Activated T-cell treated with anti-CD3 and anti-CD28 coated beads for 48 hours (primary cell): ENCODE data around the gene ZNF227.
"Not testable (repeated sequence)": the region's sequence is repeated elsewhere in the genome, so short reads cannot be mapped to it uniquely, and the experiment has no call there.

Experiments used
- DNase-seq: peaks from one replicate; pipeline ENCODE4 v3.0.0-alpha.2; 2020; ENCODE audit warnings: low read depth

Gene ZNF227

DNA sequence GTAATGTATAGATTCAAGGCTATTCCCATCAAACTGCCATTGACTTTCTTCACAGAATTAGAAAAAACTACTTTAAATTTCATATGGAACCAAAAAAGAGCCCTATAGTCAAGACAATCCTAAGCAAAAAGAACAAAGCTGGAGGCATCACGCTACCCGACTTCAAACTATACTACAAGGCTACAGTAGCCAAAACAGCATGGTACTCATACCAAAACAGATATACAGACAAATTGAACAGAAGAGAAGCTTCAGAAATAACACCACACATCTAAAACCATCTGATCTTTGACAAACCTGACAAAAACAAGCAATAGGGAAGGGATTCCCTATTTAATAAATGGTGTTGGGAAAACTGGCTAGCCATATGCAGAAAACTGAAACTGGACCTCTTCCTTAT, 40.0 kb downstream of the ZNF227 start:
- DNase-seq: not testable (repeated sequence)

DNA sequence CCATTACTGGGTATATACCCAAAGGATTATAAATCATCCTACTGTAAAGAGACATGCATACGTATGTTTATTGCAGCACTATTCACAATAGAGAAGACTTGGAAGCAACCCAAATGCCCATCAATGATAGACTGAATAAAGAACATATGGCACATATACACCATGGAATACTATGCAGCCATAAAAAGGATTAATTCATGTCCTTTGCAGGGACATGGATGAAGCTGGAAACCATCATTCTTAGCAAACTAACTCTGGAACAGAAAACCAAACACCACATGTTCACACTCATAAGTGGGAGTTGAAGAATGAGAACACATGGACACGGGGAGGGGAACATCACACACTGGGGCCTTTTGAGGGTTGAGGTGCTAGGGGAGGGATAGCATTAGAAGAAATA, 41.1 kb downstream of the ZNF227 start:
- not testable (repeated sequence) for DNase-seq

DNA sequence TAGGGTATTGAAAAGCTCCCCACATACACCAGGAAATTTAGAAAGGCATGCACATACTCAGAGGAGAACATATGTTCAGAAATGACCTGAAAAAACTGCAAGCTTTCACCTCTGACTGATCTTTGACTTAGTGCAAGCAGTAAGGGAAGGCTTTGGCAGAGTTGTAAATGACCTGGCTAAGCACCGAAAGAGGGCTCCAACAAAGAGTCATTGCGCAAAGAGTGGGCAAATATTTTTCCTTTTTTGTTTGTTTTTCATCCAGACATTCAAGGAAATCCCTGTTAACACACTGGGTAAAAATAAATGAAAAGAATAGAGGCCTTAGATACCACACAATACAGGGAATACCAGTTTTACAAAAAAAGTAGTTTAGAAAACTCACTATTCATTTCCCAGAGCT, 42.2 kb downstream of the ZNF227 start:
- no peak for DNase-seq

DNA sequence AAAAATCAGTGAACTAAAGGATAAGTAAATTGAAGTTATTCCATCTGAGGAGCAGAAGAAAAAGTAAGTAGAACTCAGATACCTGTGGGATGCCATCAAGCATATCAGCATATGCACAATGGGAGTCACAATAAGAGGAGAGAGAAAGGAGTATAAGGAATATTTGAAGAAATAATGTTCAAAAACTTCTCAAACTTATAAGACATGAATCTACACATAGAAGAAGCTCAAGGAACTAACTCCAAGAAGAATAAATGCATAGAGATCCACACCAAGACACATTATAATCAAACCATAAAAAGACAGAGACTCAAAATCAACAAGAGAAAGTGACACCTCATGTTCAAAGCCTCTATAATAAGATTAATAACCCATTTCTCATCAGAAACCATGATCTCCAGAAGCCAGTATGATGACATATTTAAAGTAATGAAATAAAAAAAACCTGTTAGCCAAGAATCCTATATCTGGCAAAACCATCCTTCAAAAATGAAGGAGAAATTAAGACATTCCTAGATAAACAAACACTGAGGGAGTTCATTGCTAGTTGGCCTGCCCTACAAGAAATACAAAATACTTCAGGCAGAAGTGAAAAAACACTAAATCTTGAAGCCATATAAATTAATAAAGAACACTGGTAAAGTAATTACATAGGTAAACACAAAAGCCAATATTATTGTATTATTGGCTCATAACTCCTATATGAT, 43.5 kb downstream of the ZNF227 start:
- no peak for DNase-seq

DNA sequence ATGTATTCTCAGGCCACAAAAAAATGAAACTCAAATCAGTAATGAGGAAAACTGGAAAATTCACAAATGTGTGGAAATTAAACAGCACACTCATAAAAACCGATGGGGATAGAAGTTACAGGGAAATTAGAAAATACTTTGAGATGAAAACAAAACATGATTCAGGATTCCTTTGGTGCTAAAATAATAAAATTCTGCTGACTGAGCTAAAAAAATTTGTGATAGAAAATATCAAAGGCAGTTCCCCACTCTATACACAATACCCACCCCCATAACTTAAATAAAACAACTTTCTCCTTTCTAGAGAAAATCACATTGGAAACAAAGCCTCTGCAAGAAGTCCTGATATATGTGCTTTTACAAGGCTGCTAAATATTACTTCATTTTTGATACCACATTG, 45.8 kb downstream of the ZNF227 start:
- DNase-seq: no peak

DNA sequence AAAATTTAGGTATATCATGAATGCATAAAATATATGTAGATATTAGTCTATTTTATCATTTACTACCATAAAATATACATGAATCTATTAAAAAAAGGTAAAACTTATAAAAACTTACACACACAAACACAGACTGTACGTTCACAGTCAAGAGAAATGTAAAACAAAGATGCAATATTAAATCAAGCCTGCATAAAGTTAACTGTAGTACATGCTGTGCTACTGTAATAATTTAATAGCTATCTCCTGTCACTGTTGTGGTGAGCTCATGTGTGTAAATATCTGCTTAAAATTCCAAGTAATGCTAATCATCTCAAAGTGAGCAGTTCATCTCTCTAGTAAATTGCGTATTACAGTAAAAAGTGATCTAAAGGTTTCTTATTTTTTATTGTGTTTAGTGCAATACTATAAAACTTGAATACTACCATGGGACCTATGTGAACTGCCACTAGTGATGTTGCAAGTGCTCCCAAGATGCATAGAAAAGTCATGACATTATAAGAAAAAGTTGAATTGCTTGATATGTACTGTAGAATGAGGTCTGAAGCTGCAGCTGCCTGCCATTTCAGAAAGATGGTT, 46.6 kb downstream of the ZNF227 start:
- no peak for DNase-seq

DNA sequence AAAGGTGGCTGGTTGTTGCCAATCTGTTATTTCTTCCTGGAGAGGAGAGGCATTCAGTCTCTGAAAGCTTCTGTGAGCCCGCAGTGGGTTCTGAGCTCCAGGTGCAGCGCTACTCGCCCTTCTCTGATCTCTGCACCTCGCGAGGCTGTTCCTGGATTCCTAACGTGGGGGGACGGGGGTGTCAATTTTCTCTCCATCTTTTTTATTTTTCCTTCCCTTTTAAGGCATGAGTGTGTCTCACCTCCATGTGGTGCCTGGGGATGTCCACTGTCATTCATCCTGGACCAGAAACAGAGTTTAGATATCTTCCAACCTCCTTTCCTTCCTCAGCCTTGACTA, 48.0 kb downstream of the ZNF227 start:
- DNase-seq: no peak

DNA sequence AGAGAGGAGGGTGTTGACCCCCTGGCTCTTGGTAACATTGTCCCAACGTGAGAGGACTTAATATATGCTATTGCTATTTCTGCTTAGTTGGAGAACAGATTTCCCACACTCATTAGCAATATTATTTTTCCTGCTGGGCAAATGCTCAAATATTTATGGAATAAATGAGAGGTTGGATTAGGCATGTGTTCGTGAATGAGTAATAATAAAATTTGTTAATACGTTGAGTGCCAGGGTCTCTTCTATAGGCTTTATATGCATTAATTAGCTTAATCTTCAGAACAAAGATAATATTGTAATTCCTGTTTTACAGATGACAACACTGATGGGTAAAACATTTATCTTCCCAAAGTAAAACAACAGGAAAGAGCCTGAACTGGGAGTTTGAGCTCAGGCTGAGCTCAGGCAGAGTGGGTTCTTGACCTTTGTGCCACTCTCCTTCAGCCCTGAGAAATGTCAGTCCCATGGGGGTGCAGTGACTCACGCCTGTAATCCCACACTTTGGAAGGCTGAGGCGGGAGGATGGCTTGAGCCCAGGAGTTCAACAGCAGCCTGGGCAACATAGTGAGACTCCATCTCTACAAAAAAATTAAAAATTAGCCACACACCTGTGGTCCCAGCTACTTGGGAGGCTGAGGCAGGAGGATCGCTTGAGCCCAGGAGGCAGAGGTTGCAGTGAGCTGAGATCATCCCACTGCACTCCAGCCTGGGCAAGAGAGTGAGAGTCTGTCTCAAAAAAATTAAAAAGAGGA, 48.5 kb downstream of the ZNF227 start:
- no peak for DNase-seq

DNA sequence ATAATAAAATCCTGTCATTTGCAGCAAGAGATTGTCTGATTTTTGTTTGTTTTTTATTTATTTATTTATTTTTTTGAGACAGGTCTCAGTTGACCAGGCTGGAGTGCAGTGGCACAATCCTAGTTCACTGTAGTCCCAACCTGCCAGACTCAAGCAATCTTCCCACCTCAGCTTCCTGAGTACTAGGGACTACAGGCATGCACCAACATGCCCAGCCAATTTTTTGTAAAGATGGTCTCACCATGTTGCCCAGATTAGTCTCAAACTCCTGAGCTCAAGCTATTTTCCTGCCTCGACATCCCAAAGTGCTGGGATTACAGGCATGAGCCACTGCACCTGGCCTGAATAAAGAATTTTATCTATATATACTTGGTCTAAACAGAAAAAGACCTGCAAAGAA, 65.0 kb downstream of the ZNF227 start:
- no peak for DNase-seq

DNA sequence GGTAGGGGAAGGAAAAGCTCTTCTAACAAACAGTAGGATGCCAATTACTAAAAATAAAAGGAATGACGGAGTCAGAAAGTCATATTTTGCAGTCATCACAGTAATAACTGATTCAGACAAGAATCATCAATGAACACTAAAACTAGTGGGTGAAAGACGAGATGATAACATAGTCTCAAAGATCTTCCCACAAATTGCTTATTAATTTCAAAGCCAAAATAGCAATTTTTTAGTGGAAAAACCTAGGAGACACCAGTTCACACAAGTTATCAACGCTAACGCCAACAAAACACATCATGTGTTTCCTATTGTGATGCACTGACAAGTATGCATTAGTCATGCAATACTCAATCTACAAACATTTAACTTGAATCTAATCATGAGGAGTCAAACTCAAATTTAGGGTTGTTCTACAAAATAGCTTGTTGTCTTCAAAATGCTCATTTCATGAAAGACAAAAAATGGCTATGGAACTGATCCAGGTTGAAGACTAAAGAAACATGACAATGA, 65.9 kb downstream of the ZNF227 start:
- no peak for DNase-seq

DNA sequence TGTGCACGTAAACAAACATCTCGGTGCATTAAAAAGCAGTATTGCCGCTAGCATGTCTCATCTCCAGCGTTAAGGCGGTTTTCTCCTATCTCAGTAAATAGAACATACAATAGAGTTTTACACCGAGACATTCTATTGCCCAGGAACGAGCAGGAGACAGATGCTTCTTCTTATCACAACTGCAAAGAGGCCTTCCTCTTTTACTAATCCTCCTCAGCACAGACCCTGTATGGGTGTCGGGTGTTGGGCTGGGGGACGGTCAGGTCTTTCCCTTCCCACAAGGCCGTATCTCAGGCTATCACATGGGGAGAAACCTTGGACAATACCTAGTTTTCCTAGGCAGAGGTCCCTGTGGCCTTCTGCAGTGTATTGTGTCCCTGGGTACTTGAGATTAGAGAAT, 68.6 kb downstream of the ZNF227 start:
- no peak for DNase-seq

DNA sequence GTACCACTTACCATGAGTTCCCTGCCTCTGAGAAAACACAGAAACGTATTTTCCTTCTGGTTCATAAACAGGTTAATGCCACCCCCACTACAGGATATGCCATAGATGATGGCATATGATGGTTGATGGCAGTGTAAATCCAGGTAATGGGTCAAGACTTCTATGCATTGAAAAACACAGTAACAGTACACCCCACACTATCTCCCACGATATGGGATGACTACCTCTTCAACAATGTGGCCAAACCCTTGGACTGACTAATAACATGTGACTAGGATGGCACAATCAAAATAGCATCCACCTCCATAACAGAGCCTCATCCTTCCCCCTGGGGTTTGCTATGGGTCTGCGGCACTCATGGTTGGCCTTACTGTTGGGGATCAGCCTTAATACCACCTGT, 70.5 kb downstream of the ZNF227 start:
- DNase-seq: no peak

DNA sequence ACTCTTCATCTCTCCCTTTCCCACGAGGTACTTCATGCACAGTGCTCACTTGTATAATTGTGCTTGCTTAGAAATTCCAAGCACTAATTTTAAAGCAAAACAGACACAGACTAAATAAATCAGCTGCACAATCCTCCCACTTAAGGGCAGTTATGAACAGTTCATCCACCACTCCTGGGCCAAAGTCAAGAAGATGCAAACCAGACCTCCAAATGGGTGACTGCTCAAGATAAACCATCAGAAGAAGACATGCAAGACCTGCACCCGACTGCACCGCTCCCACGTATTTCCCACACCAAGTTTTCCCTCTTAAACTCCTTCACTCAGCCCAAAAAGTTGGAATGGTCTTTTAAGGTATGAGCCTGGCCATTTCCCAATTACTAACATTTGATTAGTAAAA, 72.6 kb downstream of the ZNF227 start:
- no peak for DNase-seq
